ENCODE measurements around the gene OR6C2.
"Not testable (repeated sequence)": the region's sequence is repeated elsewhere in the genome, so short reads cannot be mapped to it uniquely, and the experiment has no call there.

Gene OR6C2

GRCh38 chr12:55443776-55444175 lies at the start of gene OR6C2:
Gene OR6C2 (plus strand): TSS chr12:55444076. CDS start chr12:55452214, 8,138 bp downstream.
- Histone ChIP-seq H3K9ac (ENCODE audit: low read depth, low read length) (no peak within 1 kb of the TSS), H3K9me3 (ENCODE audit: insufficient read depth, low read depth, low read length) (peaks cover 7% of the 10 kb centered on the region; the same call in 1 of the 2 replicates), H3K4me3 (ENCODE audit: low read length) (no peak within 1 kb of the TSS), H3K27ac (ENCODE audit: low read length) (no peak within 1 kb of the TSS), H3K36me3 (ENCODE audit: insufficient read depth, low read depth, low read length) (no peaks in the 10 kb centered on the region), H3K27me3 (ENCODE audit: insufficient read depth, low read length) (no peaks in the 10 kb centered on the region), H3K4me1 (ENCODE audit: insufficient read depth, low read length) (no peaks in the 10 kb centered on the region)

GRCh38 chr12:55396326-55396725 lies 47.5 kb upstream of the OR6C2 start:
- Histone ChIP-seq H3K9ac (ENCODE audit: low read depth, low read length) (no peak overlapping the region), H3K9me3 (ENCODE audit: insufficient read depth, low read depth, low read length) (no peaks in the 10 kb centered on the region), H3K4me3 (ENCODE audit: low read length) (no peak overlapping the region)

GRCh38 chr12:55400229-55400628 lies 43.6 kb upstream of the OR6C2 start, which contains the start of gene OR6C65:
Gene OR6C65 (plus strand): TSS chr12:55400529. CDS start chr12:55400529, 0 bp downstream.
- no peak within 1 kb of the TSS for H3K9ac ChIP-seq (ENCODE audit: low read depth, low read length)
- no peaks in the 10 kb centered on the region for H3K4me1 ChIP-seq (ENCODE audit: insufficient read depth, low read length)
- H3K27me3 ChIP-seq (ENCODE audit: insufficient read depth, low read length): no peaks in the 10 kb centered on the region
- H3K36me3 ChIP-seq (ENCODE audit: insufficient read depth, low read depth, low read length): no peaks in the 10 kb centered on the region
- H3K4me3 ChIP-seq (ENCODE audit: low read length): no peak within 1 kb of the TSS
- no peak within 1 kb of the TSS for H3K27ac ChIP-seq (ENCODE audit: low read length)
- no peaks in the 10 kb centered on the region for H3K9me3 ChIP-seq (ENCODE audit: insufficient read depth, low read depth, low read length)

More at GRCh38 chr12:55396326-55396725, 47.5 kb upstream of the OR6C2 start:
- Histone ChIP-seq H3K4me1 (ENCODE audit: insufficient read depth, low read length) (no peaks in the 10 kb centered on the region), H3K27ac (ENCODE audit: low read length) (no peak overlapping the region), H3K27me3 (ENCODE audit: insufficient read depth, low read length) (no peaks in the 10 kb centered on the region), H3K36me3 (ENCODE audit: insufficient read depth, low read depth, low read length) (no peaks in the 10 kb centered on the region)

DNA sequence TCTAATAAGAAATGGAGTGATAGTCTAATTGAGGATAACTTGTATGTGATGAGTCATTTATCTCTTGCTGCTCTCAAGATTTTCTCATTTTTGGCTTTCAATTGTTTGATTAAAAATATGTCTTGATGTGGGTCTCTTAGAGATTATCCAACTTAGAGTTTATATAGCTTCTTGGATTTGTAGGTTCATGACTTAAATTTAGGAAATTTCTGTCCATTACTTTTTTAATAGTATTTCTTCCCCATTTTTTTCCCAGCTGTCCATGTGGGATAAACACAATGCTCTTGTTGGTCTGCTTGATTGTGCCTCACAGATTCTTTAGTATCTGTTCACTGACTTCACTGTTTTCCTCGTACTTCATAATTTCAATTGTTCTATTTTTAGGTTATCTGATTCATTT lies 36.0 kb upstream of the OR6C2 start:
- H3K27me3 ChIP-seq (ENCODE audit: insufficient read depth, low read length): no peaks in the 10 kb centered on the region
- H3K27ac ChIP-seq (ENCODE audit: low read length): no peak overlapping the region
- no peak overlapping the region for H3K9ac ChIP-seq (ENCODE audit: low read depth, low read length)
- no peak overlapping the region for H3K4me3 ChIP-seq (ENCODE audit: low read length)
- H3K4me1 ChIP-seq (ENCODE audit: insufficient read depth, low read length): no peaks in the 10 kb centered on the region
- H3K36me3 ChIP-seq (ENCODE audit: insufficient read depth, low read depth, low read length): no peaks in the 10 kb centered on the region
- H3K9me3 ChIP-seq (ENCODE audit: insufficient read depth, low read depth, low read length): no peaks in the 10 kb centered on the region

DNA sequence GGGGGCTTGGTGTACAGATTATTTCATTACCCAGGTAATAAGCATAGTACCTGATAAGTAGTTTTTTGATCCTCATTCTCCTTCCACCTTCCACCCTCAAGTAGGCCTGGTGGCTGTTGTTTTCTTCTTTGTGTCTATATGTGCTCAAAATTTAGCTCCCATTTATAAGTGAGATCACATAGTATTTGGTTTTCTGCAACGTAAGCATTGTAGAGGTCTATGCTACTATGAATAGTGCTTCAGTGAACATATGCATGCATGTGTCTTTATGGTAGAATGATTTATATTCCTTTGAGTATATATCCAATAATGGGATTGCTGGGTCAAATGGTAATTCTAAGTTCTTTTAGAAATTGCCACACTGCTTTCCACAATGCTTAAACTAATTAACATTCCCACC lies 34.7 kb upstream of the OR6C2 start:
- H3K9ac ChIP-seq (ENCODE audit: low read depth, low read length); H3K4me3 ChIP-seq (ENCODE audit: low read length); H3K9me3 ChIP-seq (ENCODE audit: insufficient read depth, low read depth, low read length); H3K27me3 ChIP-seq (ENCODE audit: insufficient read depth, low read length); H3K27ac ChIP-seq (ENCODE audit: low read length); H3K36me3 ChIP-seq (ENCODE audit: insufficient read depth, low read depth, low read length); H3K4me1 ChIP-seq (ENCODE audit: insufficient read depth, low read length): not testable (repeated sequence)

DNA sequence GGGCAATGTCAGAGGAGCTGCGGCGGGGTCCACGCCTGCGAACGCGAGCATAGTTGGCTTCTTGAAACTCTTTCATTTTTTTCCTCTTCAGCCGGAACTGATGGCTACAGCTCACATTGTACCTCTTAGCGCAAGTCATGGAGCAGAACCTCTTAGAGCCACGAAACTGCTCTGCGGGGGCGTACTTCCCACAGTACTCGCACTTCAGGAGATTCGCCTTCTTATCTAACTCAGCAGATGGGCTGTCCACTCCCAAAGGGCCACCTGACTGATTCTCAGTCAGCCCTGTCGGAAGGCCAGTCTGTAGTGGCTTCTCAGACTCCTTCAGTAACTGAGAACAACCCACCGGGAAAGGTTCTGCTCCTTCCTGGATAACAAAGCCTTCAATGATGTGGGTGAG lies 31.7 kb upstream of the OR6C2 start:
- H3K4me1 ChIP-seq (ENCODE audit: insufficient read depth, low read length); H3K9ac ChIP-seq (ENCODE audit: low read depth, low read length); H3K27ac ChIP-seq (ENCODE audit: low read length); H3K9me3 ChIP-seq (ENCODE audit: insufficient read depth, low read depth, low read length); H3K4me3 ChIP-seq (ENCODE audit: low read length); H3K27me3 ChIP-seq (ENCODE audit: insufficient read depth, low read length); H3K36me3 ChIP-seq (ENCODE audit: insufficient read depth, low read depth, low read length): not testable (repeated sequence)

DNA sequence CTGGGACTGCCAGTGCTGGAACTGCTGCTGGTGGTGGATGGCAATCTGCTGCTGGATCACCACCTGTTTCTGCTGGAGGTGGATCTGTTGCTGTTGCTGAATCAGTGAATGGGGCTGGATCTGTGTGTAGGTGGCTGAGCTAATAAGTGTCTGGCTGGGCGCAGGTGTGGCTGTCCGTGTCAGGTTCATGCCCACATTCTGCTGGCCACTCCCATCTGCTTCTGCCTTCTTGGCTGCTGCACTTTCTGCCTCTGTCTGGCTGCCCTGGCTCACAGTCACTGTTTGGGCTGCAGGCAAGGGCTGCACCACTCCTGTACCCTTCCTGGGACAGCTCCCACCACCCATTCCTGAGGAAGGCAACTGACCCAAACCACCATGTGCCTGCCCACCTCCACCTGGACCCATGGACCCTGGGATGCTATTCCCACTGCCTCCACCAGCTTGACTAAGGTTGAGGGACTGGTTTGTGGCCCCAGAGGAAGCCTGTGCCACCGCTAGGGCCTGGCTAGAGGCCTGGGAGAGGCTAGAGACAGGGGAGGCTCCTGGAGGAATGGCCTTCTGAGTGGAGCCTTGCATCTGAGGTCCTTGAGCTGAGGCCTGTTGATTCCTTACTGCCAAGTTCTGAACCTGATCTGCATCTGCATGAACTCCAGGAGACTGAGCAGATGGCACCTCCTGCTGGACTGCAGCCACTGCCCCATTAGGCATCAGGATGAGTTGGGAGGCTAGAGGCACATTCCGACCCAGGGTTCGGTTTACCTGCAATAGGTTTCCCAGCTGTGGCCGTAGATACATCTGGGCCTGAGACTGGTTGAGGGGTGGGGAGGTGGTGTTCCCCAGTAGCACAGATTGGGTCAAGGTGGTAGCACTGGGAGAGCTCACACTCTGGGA lies 30.1 kb upstream of the OR6C2 start:
- H3K9me3 ChIP-seq (ENCODE audit: insufficient read depth, low read depth, low read length); H3K36me3 ChIP-seq (ENCODE audit: insufficient read depth, low read depth, low read length); H3K9ac ChIP-seq (ENCODE audit: low read depth, low read length); H3K27me3 ChIP-seq (ENCODE audit: insufficient read depth, low read length); H3K4me1 ChIP-seq (ENCODE audit: insufficient read depth, low read length); H3K27ac ChIP-seq (ENCODE audit: low read length); H3K4me3 ChIP-seq (ENCODE audit: low read length): not testable (repeated sequence)

GRCh38 chr12:55414396-55414823 lies 29.5 kb upstream of the OR6C2 start:
- not testable (repeated sequence) for H3K9ac ChIP-seq (ENCODE audit: low read depth, low read length); H3K27ac ChIP-seq (ENCODE audit: low read length); H3K9me3 ChIP-seq (ENCODE audit: insufficient read depth, low read depth, low read length); H3K4me3 ChIP-seq (ENCODE audit: low read length); H3K27me3 ChIP-seq (ENCODE audit: insufficient read depth, low read length); H3K4me1 ChIP-seq (ENCODE audit: insufficient read depth, low read length); H3K36me3 ChIP-seq (ENCODE audit: insufficient read depth, low read depth, low read length)

DNA sequence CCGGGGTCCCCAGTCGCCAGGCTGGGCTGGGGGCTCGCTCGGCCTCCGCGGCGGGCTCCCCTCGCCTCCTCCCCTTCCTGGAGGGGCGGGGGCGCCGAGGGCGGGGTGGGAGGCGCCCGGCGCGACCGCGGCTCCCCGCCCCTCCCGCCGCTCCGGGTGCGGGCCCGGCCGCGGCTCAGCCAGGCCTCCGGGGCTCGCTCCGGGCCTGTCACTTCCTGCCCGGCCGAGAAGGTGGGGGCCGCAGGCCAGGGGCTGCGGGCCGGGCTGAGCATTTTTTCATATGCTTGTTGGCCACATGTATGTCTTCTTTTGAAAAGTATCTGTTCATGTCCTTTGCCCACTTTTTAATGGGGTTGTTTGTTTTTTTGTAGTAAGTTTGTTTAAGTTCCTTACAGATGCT lies 29.0 kb upstream of the OR6C2 start:
- peak overlapping the region; percentile 55; the same call in 1 of the 2 replicates for H3K4me3 ChIP-seq (ENCODE audit: low read length)

GRCh38 chr12:55416961-55417360 lies 26.9 kb upstream of the OR6C2 start:
- Histone ChIP-seq H3K9me3 (ENCODE audit: insufficient read depth, low read depth, low read length) (no peaks in the 10 kb centered on the region), H3K36me3 (ENCODE audit: insufficient read depth, low read depth, low read length) (no peaks in the 10 kb centered on the region), H3K27me3 (ENCODE audit: insufficient read depth, low read length) (no peaks in the 10 kb centered on the region), H3K4me1 (ENCODE audit: insufficient read depth, low read length) (0 out of 2 replicates have a peak, but pooled peaks cover 3% of the 10 kb centered on the region), H3K27ac (ENCODE audit: low read length) (no peak overlapping the region), H3K9ac (ENCODE audit: low read depth, low read length) (no peak overlapping the region), H3K4me3 (ENCODE audit: low read length) (no peak overlapping the region)

More for the DNA sequence above, 29.0 kb upstream of the OR6C2 start:
- H3K4me1 ChIP-seq (ENCODE audit: insufficient read depth, low read length); H3K9me3 ChIP-seq (ENCODE audit: insufficient read depth, low read depth, low read length); H3K36me3 ChIP-seq (ENCODE audit: insufficient read depth, low read depth, low read length); H3K9ac ChIP-seq (ENCODE audit: low read depth, low read length); H3K27me3 ChIP-seq (ENCODE audit: insufficient read depth, low read length); H3K27ac ChIP-seq (ENCODE audit: low read length): not testable (repeated sequence)

DNA sequence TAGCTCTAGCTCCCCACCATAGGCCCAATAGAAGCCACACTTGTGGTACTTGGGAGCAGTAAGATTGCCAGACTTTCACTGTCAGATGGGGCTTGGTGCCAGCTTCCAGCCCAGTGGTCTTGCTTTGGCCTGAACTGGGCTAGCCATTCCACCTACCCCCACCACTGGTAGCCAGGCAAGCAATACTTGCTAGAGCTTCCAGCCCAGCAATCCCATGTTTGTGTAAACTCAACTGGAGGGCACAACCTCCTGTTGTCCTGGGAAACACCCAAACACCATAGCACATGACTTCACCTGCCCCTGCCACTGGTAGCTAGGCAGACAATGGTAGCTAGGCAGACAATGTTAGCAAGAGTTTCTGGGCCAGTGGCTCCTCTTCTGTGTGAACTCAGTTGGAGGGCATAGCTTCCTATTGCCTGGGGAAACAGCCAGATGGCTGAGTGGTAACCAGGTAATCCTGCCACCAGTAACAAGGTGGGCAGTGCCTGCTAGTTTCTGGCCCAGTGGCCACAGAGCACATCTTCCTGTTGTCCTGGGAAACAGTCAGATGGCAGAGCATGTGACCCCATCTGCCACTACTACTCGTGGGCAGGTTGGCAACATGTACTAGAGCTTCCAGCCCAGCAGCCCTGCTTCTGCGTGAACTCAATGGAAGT lies 23.4 kb upstream of the OR6C2 start:
- Histone ChIP-seq H3K9ac (ENCODE audit: low read depth, low read length) (no peak overlapping the region), H3K27ac (ENCODE audit: low read length) (no peak overlapping the region), H3K4me1 (ENCODE audit: insufficient read depth, low read length) (no peaks in the 10 kb centered on the region), H3K36me3 (ENCODE audit: insufficient read depth, low read depth, low read length) (no peaks in the 10 kb centered on the region), H3K27me3 (ENCODE audit: insufficient read depth, low read length) (no peaks in the 10 kb centered on the region), H3K9me3 (ENCODE audit: insufficient read depth, low read depth, low read length) (no peaks in the 10 kb centered on the region), H3K4me3 (ENCODE audit: low read length) (no peak overlapping the region)

GRCh38 chr12:55425954-55426353 lies 17.9 kb upstream of the OR6C2 start, which contains the start of gene OR6C76:
Gene OR6C76 (plus strand): TSS chr12:55426254. CDS start chr12:55426254, 0 bp downstream.
- no peak within 1 kb of the TSS for H3K27ac ChIP-seq (ENCODE audit: low read length)
- no peak within 1 kb of the TSS for H3K4me3 ChIP-seq (ENCODE audit: low read length)
- H3K9ac ChIP-seq (ENCODE audit: low read depth, low read length): no peak within 1 kb of the TSS
- no peaks in the 10 kb centered on the region for H3K27me3 ChIP-seq (ENCODE audit: insufficient read depth, low read length)
- H3K9me3 ChIP-seq (ENCODE audit: insufficient read depth, low read depth, low read length): no peaks in the 10 kb centered on the region
- no peaks in the 10 kb centered on the region for H3K36me3 ChIP-seq (ENCODE audit: insufficient read depth, low read depth, low read length)
- H3K4me1 ChIP-seq (ENCODE audit: insufficient read depth, low read length): peaks cover 19% of the 10 kb centered on the region; the same call in 1 of the 2 replicates
